Heart left ventricle (tissue), 16 donors: ENCODE measurements around the gene ITPR2. TPM values are rescaled to one million over a fixed set of nuclear protein-coding genes. Genes with fewer than 3 reads are reported as not detected.
A peak's percentile ranks its signal among the peaks of the same experiment; 100 is the strongest.

ENCODE experiments used
- ATAC-seq, 4 donors: fragments of 200-7000 bp; cut with Tn5 transposase; one replicate each; pipeline ENCODE4 v1.9.1; 2020 to 2022; ENCODE audit warnings: moderate library complexity in 4 of 4, mild to moderate bottlenecking in 3 of 4, moderate number of reproducible peaks in 1 of 4
- DNase-seq, 5 donors: peaks; one replicate each; pipeline ENCODE4 v3.0.0-alpha.2; 2020
- H3K27ac ChIP-seq, 12 donors: fragments of 200-600 bp; sonication (generic) in 4 of 12; one replicate each; pipeline versions ENCODE4 v1.5.0 to v1.8.0; 2016 to 2022; ENCODE audit warnings: mild to moderate bottlenecking in 2 of 12
- H3K27me3 ChIP-seq, 9 donors: fragments of 200-600 bp; sonication (generic) in 2 of 9; one replicate each; pipeline versions ENCODE4 v1.5.1 to v1.8.0; 2016 to 2022; ENCODE audit warnings: mild to moderate bottlenecking in 3 of 9
- H3K36me3 ChIP-seq, 9 donors: fragments of 200-600 bp; sonication (generic) in 2 of 9; one replicate each; pipeline versions ENCODE4 v1.5.0 to v1.8.0; 2018 to 2022; ENCODE audit warnings: mild to moderate bottlenecking in 2 of 9
- H3K4me1 ChIP-seq, 12 donors: fragments of 200-600 bp; sonication (generic) in 4 of 12; one replicate each; pipeline versions ENCODE4 v1.5.0 to v1.8.0; 2016 to 2022; ENCODE audit warnings: mild to moderate bottlenecking in 3 of 12
- H3K4me3 ChIP-seq, 12 donors: fragments of 200-600 bp; sonication (generic) in 4 of 12; one replicate each; pipeline versions ENCODE4 v1.5.0 to v1.8.0; 2017 to 2022; ENCODE audit warnings: mild to moderate bottlenecking in 9 of 12, moderate library complexity in 4 of 12
- H3K9me3 ChIP-seq, 12 donors: fragments of 200-600 bp; sonication (generic) in 4 of 12; one replicate each; pipeline versions ENCODE4 v1.5.0 to v1.8.0; 2016 to 2022; ENCODE audit warnings: mild to moderate bottlenecking in 1 of 12
- CTCF ChIP-seq, 12 donors: fragments of 200-600 bp; sonication (generic) in 4 of 12; IDR thresholded peaks; one replicate each; pipeline versions ENCODE4 v1.5.0 to v1.8.0; 2018 to 2022; ENCODE audit warnings: antibody characterized with exemption in 12 of 12, mild to moderate bottlenecking in 5 of 12
- POLR2A ChIP-seq, 2 donors: fragments of 450-650 bp; IDR thresholded peaks; one replicate each; pipeline ENCODE4 v1.6.1; 2017; ENCODE audit warnings: antibody characterized with exemption in 2 of 2, mild to moderate bottlenecking in 2 of 2, moderate library complexity in 2 of 2
- WGBS, 4 donors: extraction: QIAGEN DNeasy Blood & Tissue Kit in 2 of 4; methylation state at CpG; one replicate each; pipeline versions ENCODE4 v1.1.5 to v1.1.7; 2013 to 2018; 5-methylcytosine and 5-hydroxymethylcytosine counted together
- intact Hi-C, 10 donors: fragments of 100-400 bp; cut with DNase I; formaldehyde crosslinking; loops; one replicate each; pipeline versions ENCODE4 v1.11.1 to v1.14.2; 2022
- polyA plus RNA-seq, 2 donors: library from polyadenylated mRNA; stranded (reverse); fragments of 200-250 nt; gene quantifications; one replicate each; pipeline ENCODE4 v1.2.3, GENCODE V29; 2013
- total RNA-seq, 9 donors: library from RNA; depleted of rRNA in 2 of 9; stranded (reverse); fragments of >200 nt in 2 of 9; fragmentation: NEBNext Ultra II Directional in 3 of 9; extraction: Animal tissue kit (Norgen Biotek cat#: 25700) in 3 of 9; gene quantifications; one replicate each; pipeline versions ENCODE4 v1.1.0 to v1.2.4, GENCODE V29; 2016 to 2023
- donor health status: ischemic (EF 13 %, LVEDD 7.1; RV severe dilation, severe dysfunction).
- donor health status: healthy with polysubstance abuse.
- donor health status: DM: no; HTN: yes; CAD: no.
- donor health status: DM: no; HTN: no; CAD: no.
- donor health status: ischemic (EF 25% LVEDD 6.9; RV normal size, moderate dysfunction).
- donor health status: ischemic (EF 25% LVEDD 5.7; RV mildly dilated, moderate dysfunction).
- donor health status: healthy.
- donor health status: DM: yes; HTN: yes; CAD: no.
- donor health status: ischemic (EF 35%, LVEDD 5.7; RV mildly dilated, moderate dysfunction).
- donor health status: nonischemic (EF 11% LVEDD 7.7; RV severe dilation, severe dysfunction).
- donor health status: DM: yes; HTN: yes; CAD: no.
- donor health status: PGD.
- donor health status: ischemic (EF 29% LVEDD 5.4; RV normal size, mild dysfunction).
- donor health status: nonischemic (EF 23%, LVEDD 6.1; RV moderate dilation, normal function).

The ITPR2 gene
- total and polyA plus RNA-seq, 11 donors = 3.4 to 45.6 (median 11.8) TPM

- no peak overlapping the region for H3K27ac ChIP-seq
- WGBS, 4 donors = 74 to 85% (median 80%) methylated on average over 1 to 3 of the region's 3 CpGs
- no peaks in the 10 kb centered on the region for H3K27me3 ChIP-seq
- no peak overlapping the region for H3K4me3 ChIP-seq
- intact Hi-C loops = no loop called here
- TF ChIP-seq POLR2A (IDR thresholded peaks at IDR 0.05) (no peak), CTCF (IDR thresholded peaks at IDR 0.05) (no peak)
- peaks cover 0 to 13% (median 0%) of the 10 kb centered on the region in 12 donors for H3K4me1 ChIP-seq
- DNase-seq = no peak
- ATAC-seq = no peak
- H3K9me3 ChIP-seq = peaks cover 0 to 5% (median 0%) of the 10 kb centered on the region in 12 donors
- H3K36me3 ChIP-seq = peaks cover 0 to 49% (median 12%) of the 10 kb centered on the region in 9 donors
These were observed 281.6 kb downstream of the ITPR2 start for GRCh38 chr12:26551385-26551784.

GRCh38 chr12:26548227-26548626 lies 284.8 kb downstream of the ITPR2 start:
- TF ChIP-seq POLR2A (IDR thresholded peaks at IDR 0.05) = no peak
- no peak for TF ChIP-seq CTCF (IDR thresholded peaks at IDR 0.05)
- H3K9me3 ChIP-seq = peaks cover 0 to 7% (median 0%) of the 10 kb centered on the region in 12 donors
- peaks cover 0 to 28% (median 0%) of the 10 kb centered on the region in 9 donors for H3K36me3 ChIP-seq
- H3K4me3 ChIP-seq = no peak overlapping the region
- intact Hi-C loops = no loop called here
- no peak overlapping the region for H3K27ac ChIP-seq
- H3K4me1 ChIP-seq = peaks cover 0 to 15% (median 0%) of the 10 kb centered on the region in 12 donors
- DNase-seq = no peak
- 60 to 67% (median 64%) methylated on average over 2 of the region's 2 CpGs for WGBS, 4 donors
- H3K27me3 ChIP-seq = no peaks in the 10 kb centered on the region
- ATAC-seq = peak; percentile 21 to 73 (median 35)

GRCh38 chr12:26546535-26547314 lies 286.3 kb downstream of the ITPR2 start:
- H3K36me3 ChIP-seq = peaks cover 0 to 20% (median 0%) of the 10 kb centered on the region in 9 donors
- no peak overlapping the region for H3K4me3 ChIP-seq
- H3K9me3 ChIP-seq = peaks cover 0 to 7% (median 0%) of the 10 kb centered on the region in 12 donors
- 62 to 68% (median 66%) methylated on average over 3 of the region's 3 CpGs for WGBS, 4 donors
- intact Hi-C loops = no loop called here
- DNase-seq (no peak), ATAC-seq (peak; percentile 54 to 93 (median 83))
- peak overlapping the region in 4 of 12 donors; percentile 10 to 58 (median 34) for H3K27ac ChIP-seq
- no peaks in the 10 kb centered on the region for H3K27me3 ChIP-seq
- H3K4me1 ChIP-seq = peaks cover 0 to 15% (median 0%) of the 10 kb centered on the region in 12 donors
- TF ChIP-seq CTCF (IDR thresholded peaks at IDR 0.05) (no peak), POLR2A (IDR thresholded peaks at IDR 0.05) (no peak)

- ATAC-seq = no peak
- Histone ChIP-seq H3K4me1 (no peaks in the 10 kb centered on the region), H3K27ac (no peak overlapping the region), H3K9me3 (no peaks in the 10 kb centered on the region), H3K27me3 (no peaks in the 10 kb centered on the region), H3K36me3 (peaks cover 0 to 3% (median 0%) of the 10 kb centered on the region in 9 donors), H3K4me3 (no peak overlapping the region)
- WGBS, 4 donors = 98 to 99% (median 98%) methylated on average over 4 of the region's 4 CpGs
- no peak for DNase-seq
- TF ChIP-seq CTCF (IDR thresholded peaks at IDR 0.05) (no peak), POLR2A (IDR thresholded peaks at IDR 0.05) (no peak)
- intact Hi-C loops = no loop called here
These were observed 293.9 kb downstream of the ITPR2 start for GRCh38 chr12:26539131-26539530.
